ENCODE data around the gene C10orf90. TPM values are rescaled to one million over a fixed set of nuclear protein-coding genes. Genes with fewer than 3 reads are reported as not detected.

Gene C10orf90
- total RNA-seq, 1 experiment from 2014 or later: 0.59 TPM

- ChIA-PET POLR2A (ENCODE audit: unreplicated experiment) (no interaction called here), CTCF (no interaction called here)
- Histone ChIP-seq H3F3A (ENCODE audit: insufficient read depth, low read depth) (peaks cover 16% of the 10 kb centered on the region; the same call in 1 of the 2 replicates), H3K36me3 (ENCODE audit: low read depth) (no peaks in the 10 kb centered on the region), H3K79me2 (ENCODE audit: low read depth) (no peaks in the 10 kb centered on the region), H3K27me3 (ENCODE audit: insufficient read depth, low read depth) (no peaks in the 10 kb centered on the region), H3K4me1 (replicated peaks; ENCODE audit: insufficient read depth) (peaks cover 24% of the 10 kb centered on the region), H3K4me3 (no peak overlapping the region), H3K4me2 (peak overlapping the region; percentile 63), H3K27ac (peak overlapping the region; percentile 81), H3K9me3 (ENCODE audit: insufficient read depth, low read depth) (no peaks in the 10 kb centered on the region), H3K9me2 (ENCODE audit: insufficient read depth) (no peaks in the 10 kb centered on the region), H4K20me1 (ENCODE audit: insufficient read depth) (no peaks in the 10 kb centered on the region), H2AFZ (no peak overlapping the region)
- peak; percentile 71 to 93 for DNase-seq
- no peak for TF ChIP-seq CTCF (conservative IDR thresholded peaks at IDR 0.05)
- no peak for TF ChIP-seq EZH2 (IDR thresholded peaks at IDR 0.05; ENCODE audit: low read depth)
- no TSS peak for BruUV-seq (replicated peaks)
- intact Hi-C loops (cut with micrococcal nuclease; ENCODE audit: unreplicated experiment): loop anchor here (1.0 to 10.0 kb wide), 3 partner anchors 35 to 1607 kb away; partner anchors contain the start of gene DOCK1
These were observed 272.7 kb downstream of the C10orf90 start for GRCh38 chr10:126397640-126398382.

GRCh38 chr10:126397156-126397555 is 273.3 kb downstream of the C10orf90 start:
- no peak for TF ChIP-seq CTCF (conservative IDR thresholded peaks at IDR 0.05)
- no peak for TF ChIP-seq EZH2 (IDR thresholded peaks at IDR 0.05; ENCODE audit: low read depth)
- H3K4me1 ChIP-seq (replicated peaks; ENCODE audit: insufficient read depth): peaks cover 24% of the 10 kb centered on the region
- H3K27ac ChIP-seq: peak overlapping the region; percentile 81
- H2AFZ ChIP-seq: no peak overlapping the region
- no peaks in the 10 kb centered on the region for H3K27me3 ChIP-seq (ENCODE audit: insufficient read depth, low read depth)
- no peaks in the 10 kb centered on the region for H3K9me3 ChIP-seq (ENCODE audit: insufficient read depth, low read depth)
- BruUV-seq (replicated peaks): no TSS peak
- H3F3A ChIP-seq (ENCODE audit: insufficient read depth, low read depth): peaks cover 16% of the 10 kb centered on the region; the same call in 1 of the 2 replicates
- intact Hi-C loops (cut with micrococcal nuclease; ENCODE audit: unreplicated experiment): loop anchor here (10.0 kb wide), 2 partner anchors 508 to 1608 kb away; partner anchors contain the start of gene DOCK1
- ChIA-PET POLR2A (ENCODE audit: unreplicated experiment) (no interaction called here), CTCF (no interaction called here)
- H3K4me2 ChIP-seq: peak overlapping the region; percentile 63
- no peaks in the 10 kb centered on the region for H3K79me2 ChIP-seq (ENCODE audit: low read depth)
- no peak for DNase-seq
- no peak overlapping the region for H3K4me3 ChIP-seq
- H4K20me1 ChIP-seq (ENCODE audit: insufficient read depth): no peaks in the 10 kb centered on the region
- H3K9me2 ChIP-seq (ENCODE audit: insufficient read depth): no peaks in the 10 kb centered on the region
- no peaks in the 10 kb centered on the region for H3K36me3 ChIP-seq (ENCODE audit: low read depth)

- BruUV-seq (replicated peaks): no TSS peak
- no peaks in the 10 kb centered on the region for H4K20me1 ChIP-seq (ENCODE audit: insufficient read depth)
- no peak overlapping the region for H3K4me2 ChIP-seq
- H3K4me3 ChIP-seq: no peak overlapping the region
- no peaks in the 10 kb centered on the region for H3K79me2 ChIP-seq (ENCODE audit: low read depth)
- ChIA-PET POLR2A (ENCODE audit: unreplicated experiment) (no interaction called here), CTCF (no interaction called here)
- H3F3A ChIP-seq (ENCODE audit: insufficient read depth, low read depth): peaks cover 16% of the 10 kb centered on the region; the same call in 1 of the 2 replicates
- no peaks in the 10 kb centered on the region for H3K27me3 ChIP-seq (ENCODE audit: insufficient read depth, low read depth)
- H3K36me3 ChIP-seq (ENCODE audit: low read depth): no peaks in the 10 kb centered on the region
- intact Hi-C loops (cut with micrococcal nuclease; ENCODE audit: unreplicated experiment): loop anchor here (10.0 kb wide), 2 partner anchors 510 to 1610 kb away; partner anchors contain the start of gene DOCK1
- H3K9me3 ChIP-seq (ENCODE audit: insufficient read depth, low read depth): no peaks in the 10 kb centered on the region
- peaks cover 24% of the 10 kb centered on the region for H3K4me1 ChIP-seq (replicated peaks; ENCODE audit: insufficient read depth)
- H3K27ac ChIP-seq: no peak overlapping the region
- no peak overlapping the region for H2AFZ ChIP-seq
- TF ChIP-seq CTCF (conservative IDR thresholded peaks at IDR 0.05) (no peak), EZH2 (IDR thresholded peaks at IDR 0.05; ENCODE audit: low read depth) (no peak)
- H3K9me2 ChIP-seq (ENCODE audit: insufficient read depth): no peaks in the 10 kb centered on the region
- no peak for DNase-seq
These were observed 275.5 kb downstream of the C10orf90 start for GRCh38 chr10:126394948-126395347.

All from PC-9 (cell line).